GM18526 (cell line): ENCODE data around the gene TCP1.

Experiments
- POLR2A ChIP-seq: IDR thresholded peaks from 3 replicates; pipeline ENCODE4 v1.6.1; 2011; ENCODE audit not compliant: insufficient read length; ENCODE audit errors: extremely low read depth

The TCP1 gene

DNA sequence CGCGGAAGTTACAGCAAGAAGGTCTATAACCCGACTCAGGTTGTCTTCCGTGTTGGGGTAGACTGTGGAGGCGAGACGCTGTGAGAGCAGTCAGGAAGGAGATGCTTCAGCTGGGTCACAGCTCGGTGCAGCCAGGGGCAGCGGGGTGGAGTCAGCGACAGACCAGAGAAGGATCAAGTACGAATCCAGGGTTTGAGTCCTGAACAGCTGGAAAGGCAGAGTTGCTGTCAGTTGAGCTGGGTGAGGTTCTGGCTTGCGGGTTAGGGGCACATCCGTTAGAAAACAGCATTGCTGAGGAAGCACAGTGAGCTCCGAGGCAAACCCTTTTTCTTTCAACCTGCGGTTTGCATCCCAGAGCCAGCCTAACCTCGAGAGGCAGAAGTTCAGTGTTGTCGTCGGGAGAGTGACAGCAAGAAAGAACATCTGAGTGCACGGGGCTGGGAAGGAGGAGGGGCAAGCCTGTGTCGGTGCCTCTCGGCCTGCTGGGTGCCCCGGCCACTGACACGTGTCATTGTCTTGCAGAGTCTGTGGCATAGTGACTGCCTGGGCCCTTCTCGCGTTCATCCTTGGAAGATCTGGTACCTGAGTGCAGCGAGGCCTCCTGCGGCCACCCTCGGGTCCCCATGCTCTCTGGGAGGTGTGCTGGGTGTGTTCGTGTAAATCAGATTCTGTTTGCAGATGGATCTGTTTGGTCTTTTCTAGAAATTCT, 30.7 kb upstream of the TCP1 start:
- no peak for TF ChIP-seq POLR2A

DNA sequence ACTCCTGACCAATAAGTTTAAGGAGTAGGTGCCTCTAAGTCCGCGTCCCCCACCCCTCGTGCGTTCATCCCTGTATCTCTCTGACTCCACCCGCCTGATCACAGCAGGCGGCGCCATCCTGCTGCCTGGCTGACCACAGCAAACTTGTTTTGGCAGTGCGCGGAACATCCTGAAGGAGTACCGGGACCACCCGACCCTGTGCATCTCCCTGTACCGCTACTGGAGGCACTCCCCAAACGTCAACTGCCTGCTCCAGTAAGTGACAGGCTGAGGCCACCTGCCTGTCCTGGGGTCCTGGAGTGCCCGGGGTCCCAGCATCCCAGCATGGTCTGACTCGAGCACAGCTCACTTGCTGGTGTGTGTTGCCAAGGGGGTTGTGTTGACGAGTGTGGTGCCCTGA, 29.7 kb upstream of the TCP1 start:
- TF ChIP-seq POLR2A = no peak

DNA sequence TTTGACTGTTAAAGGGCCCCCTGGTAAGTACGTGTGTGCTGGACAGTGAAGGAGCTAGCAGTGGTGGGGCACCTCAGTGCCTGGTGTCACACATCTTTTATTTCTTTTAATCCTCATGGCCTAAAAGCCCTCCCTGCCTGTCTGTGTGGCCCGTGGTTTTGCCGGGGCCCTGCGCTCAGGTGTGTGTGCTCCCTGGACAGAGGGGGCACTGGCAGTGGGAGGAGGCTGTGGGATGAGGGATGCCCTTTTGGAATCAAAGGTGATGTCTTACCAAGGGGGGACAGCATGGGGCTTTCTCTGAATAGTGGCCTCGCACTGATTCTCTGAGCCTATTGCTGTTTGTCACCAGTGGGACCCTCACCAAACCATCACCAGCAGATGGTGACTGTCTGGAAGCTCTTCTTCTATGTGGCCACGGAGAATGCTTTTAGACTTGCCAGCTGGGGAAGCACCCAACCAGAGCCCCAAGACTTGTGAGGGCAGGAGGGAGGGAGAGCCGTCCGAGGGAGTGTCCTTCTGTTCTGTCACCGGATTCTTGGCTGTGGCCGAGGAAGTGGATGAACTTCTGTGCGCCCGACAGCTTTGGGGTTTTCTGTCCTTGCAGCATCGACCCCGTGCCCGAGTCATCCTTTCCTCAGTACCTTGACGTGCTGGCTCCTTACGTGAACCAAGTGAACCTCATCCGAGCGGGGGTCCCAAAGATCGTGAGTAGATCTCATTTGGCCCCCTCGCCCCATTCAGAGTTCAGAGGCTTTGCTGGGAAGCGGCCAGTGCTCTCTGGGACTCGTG, 28.7 kb upstream of the TCP1 start:
- no peak for TF ChIP-seq POLR2A

DNA sequence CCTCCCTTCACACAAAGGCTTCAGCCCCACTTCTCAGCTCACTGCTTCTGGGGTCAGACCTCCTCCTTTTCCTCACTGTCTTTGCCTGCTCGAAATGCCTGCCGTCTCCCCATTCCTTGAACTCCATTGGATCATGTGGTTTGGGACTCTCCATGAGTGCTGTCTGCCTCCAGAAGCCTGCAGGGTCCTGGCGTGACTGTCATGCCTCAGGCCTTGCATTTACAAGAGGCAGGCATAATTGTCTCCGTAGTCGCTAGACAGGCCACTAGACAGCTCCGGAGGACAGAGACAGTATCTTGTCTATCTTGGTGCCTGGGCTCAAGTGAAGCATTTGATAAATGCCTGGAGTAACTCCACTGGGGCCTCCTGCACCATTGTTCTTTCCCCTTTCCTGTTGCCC, 26.0 kb upstream of the TCP1 start:
- TF ChIP-seq POLR2A = no peak

DNA sequence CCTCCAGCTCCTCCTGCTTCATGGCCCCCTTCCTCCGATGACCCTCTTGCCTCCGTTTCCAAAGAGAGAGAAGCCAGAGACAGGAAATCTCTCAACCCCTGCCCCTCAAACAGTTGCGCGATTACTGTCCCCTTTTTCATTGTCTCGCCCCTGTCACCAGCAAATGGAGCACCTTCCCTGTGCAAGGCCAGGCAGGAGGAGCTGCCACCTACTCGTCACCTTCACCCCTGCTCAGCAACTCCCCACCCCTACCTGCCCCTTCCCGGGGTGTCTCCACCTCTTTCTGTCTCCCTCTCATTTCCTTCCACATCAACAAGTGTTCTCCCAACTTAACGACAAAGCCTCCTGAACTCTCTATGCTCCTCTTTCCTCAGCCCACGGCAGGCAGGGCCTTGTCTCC, 24.4 kb upstream of the TCP1 start:
- no peak for TF ChIP-seq POLR2A

DNA sequence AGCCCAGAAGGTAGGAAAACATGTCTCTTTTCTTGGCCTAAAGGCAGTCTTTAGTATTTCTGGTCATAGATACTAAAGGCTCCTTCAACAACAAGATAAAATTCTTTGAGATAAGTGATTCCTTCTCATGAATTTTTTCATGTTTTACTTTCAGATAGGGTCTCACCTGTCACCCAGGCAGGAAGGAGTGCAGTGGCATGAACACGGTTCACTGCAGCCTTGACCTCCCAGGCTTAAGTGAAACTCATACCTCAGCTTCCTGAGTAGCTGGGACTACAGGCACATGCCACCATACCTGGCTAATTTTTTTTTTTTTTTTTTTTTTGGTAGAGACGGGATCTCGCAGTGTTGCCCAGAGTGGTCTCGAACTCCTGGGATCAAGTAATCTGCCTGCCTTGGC, 19.7 kb upstream of the TCP1 start:
- TF ChIP-seq POLR2A = no peak

DNA sequence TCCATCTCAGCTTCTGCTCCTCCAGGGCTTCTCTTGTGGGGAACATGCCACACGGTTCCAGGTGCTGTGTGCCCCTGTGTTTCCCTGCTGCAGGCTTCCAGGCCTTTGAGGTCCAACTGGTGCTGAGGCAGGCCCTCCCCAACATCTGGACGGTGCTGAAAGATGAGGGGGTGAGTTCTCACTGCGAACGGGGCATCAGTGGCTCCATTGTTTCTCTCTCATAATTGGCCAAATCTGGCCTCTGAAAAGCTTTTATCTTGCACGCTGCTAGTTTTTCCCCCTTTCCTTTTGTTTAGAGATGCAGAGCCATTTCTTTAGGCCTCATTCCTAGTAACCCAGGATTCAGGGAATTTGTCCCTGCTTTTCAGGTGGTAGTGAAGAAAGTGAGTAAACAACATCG, 19.2 kb upstream of the TCP1 start:
- no peak for TF ChIP-seq POLR2A

DNA sequence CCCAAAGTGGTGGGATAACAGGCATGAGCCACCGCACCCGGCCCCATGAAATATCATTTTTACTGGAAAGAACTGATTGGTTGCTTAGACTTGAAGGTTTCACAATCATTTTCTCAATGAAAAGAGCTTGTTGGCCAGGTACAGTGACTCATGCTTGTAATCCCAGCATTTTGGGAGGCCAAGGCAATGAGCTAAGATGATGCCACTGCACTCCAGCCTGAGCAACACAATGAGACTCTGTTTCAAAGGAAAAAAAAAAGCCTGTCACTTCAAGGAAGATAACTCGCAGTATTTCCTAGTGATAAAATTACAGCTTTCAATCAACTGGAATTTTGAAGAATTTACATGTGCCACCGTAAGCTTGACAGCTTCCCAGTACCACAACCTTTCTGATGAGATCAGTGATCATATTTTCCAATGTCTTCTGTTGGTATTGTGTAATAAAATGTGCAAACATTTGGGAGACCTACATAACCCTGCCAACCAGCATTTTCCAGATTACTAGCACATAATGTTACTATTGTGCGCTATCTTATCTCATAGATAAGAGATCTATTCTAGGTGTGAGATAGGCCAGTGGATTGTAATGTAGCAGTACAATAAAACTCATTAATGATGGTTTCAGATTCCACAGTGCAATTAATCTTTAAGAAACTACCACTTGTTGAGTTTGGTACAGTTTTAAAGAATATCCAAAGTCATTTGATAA, 17.9 kb upstream of the TCP1 start:
- no peak for TF ChIP-seq POLR2A

DNA sequence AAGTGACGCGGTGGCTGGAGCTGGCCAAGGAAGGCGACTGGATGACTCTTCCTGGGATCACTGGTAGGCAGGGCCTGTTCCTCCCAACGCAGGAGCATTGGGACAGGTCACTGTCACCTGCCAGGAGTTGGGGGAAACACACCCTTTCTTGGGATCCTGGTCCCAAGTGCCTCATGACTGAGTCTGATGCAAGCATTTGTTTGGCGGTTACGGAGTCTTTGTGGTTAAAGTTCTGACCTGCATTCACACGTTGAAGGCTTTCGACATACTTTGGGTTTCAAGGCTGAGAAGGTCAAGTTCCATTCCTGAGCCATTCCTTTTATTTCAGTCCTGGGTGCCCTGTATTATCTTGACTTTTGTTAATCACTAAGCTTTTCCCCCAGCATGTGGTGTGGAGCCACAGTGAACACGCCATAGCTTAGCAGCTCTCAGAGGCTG, 16.6 kb upstream of the TCP1 start:
- no peak for TF ChIP-seq POLR2A

DNA sequence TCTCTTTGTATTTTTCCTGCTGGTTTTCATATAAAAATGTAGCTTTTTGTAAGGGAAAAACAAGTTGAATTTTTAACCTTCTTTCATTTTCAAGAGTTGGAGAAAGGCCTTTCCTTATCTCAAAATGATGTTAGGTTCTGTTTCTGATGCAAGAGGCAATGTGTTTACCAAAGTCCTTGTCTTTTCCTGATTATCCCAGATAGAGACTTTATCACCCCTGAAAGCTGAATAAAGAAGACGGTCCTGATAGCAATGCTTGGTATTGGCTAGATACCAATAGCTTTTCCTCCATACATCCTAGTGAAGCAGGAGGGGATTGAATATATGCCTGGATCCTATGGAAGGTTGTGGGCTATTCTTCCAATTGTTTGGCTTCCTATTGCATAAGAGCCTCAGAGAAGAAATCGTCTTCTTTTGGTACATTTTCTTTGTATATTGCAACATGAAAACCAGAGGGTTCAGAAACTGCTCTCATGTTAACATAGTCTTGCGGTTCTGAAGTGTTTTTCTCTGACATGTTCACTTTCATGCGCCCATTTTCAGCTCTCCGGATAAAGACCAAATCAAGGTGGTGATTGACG, 16.1 kb upstream of the TCP1 start:
- no peak for TF ChIP-seq POLR2A

DNA sequence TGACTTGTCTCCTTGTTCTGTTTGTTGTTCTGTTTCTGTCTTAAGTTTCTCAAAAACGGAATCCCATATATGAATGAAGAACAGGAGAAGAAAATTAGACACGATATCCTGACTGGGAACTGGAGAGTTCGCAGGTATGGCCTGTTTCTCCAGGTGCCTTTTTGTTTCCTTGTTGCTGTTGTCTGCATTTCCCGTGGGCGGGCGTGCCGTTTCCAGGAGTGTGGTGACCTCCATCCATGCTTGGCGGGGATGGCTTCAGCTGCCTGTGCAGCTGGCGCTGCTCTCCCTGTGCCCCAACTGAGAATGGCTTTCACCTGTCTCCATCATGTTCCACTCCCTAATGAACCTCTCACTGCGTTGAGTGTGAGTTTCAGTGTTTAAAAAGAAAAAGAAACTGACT, 15.1 kb upstream of the TCP1 start:
- TF ChIP-seq POLR2A = no peak

DNA sequence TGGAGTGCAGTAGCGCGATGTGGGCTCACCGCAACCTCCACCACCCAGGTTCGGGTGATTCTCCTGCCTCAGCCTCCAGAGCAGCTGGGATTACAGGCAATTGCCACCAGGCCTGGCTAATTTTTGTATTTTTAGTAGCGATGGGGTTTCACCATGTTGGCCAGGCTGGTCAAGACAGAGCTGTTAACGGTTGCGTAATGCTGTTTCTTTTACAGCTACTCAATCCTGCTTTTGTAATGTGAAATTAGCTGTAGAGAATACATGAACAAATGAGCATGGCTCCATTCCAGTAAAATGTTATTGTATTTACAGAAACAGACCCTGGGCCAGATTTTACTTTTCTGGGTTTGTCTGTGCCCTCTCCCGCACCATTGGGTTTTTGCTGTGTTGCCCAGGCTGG, 12.5 kb upstream of the TCP1 start:
- TF ChIP-seq POLR2A = no peak

DNA sequence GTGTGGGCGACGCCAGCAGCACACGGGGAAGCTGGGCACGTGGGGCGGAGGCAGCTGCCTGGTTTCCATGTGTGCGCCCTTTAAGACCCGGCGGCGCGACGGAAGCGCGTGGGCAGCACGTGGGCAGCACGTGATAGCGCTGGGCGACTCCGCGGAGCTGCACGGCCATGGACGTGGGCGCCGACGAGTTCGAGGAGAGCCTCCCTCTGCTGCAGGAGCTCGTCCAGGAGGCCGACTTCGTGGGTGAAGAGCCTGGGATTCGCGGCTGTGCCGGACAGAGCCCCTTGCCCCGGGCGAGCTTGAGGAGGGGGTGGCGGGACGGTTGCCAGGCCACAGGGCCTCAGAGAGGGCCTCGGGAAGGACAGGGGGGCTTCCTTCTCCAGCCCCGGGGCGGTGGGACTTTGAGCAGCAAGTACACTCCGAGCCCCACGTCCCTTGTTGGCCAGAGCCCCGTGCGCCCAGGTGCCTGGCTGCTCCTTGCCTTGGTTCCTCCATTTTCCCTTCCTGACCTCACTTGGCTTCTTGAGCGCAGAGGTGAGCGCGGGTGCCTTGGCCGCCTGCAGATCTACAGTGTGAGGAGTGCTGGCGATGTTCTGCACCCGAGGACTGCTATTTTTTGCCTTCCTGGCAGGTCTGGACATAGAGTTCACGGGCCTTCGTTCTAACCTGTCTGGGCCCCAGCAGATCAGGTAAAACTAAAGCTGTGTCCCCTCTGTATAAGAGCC, 10.9 kb upstream of the TCP1 start, which contains the start of gene PNLDC1:
Gene PNLDC1, plus strand, starts transcription at position 136 of the 725 bp plus-strand sequence. Its CDS starts 32 bp downstream, at position 168.
- TF ChIP-seq POLR2A = no peak

DNA sequence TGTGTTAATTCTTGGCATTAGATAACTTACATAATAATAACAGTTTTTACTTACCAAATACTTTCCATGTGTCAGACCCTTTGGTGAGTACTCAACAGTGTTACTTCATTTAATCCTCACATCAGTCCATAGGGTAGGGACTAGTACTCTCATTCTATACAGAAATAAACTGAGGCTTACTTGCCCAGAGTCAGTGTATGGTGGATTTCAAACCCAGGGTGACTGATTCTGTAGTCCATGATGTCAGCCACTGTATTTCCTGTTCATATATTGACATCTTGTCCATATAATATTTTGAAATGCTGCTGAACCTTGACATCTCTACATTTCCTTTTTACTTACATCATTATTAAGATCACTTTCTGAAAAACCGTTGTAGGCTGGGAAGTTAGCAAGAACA, 8.2 kb upstream of the TCP1 start:
- TF ChIP-seq POLR2A = no peak

DNA sequence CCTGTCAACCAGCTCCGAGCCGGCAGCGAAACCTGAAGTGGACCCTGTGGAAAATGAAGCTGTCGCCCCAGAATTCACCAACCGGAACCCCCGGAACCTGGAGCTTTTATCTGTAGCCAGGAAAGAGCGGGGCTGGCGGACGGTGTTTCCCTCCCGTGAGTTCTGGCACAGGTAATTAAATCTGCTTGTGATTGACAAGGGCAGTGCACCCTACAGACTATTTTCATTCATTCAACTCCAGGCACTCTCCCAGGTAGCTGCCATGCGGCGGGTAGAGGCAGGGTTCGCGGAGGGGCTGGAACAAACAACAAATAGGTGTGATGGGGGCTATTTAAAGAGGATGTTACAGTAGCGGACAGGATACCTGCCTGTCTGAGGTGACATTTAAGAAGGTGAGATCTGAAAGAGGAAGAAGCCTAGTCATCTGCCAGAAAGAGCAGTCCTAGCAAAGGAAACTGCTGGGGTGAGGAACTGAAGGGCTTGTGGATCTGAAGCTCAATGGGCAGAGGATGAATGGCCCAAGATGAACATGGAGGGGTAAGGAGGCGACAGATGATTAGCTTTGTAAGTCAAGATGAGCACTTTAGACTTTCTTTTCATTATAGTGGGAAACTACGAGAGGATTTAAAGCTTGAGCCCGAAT, 1.7 kb upstream of the TCP1 start:
- TF ChIP-seq POLR2A = no peak
